H1 (cell line): ENCODE data around the gene CDH26. TPM values are rescaled to one million over a fixed set of nuclear protein-coding genes. Genes with fewer than 3 reads are reported as not detected.

ENCODE experiments used
- ASH2L ChIP-seq: fragments of 200-600, 300-600 bp; sonication (generic); IDR thresholded peaks from one replicate; pipeline ENCODE4 v1.7.1; 2017; ENCODE audit warnings: low read length
- RBBP5 ChIP-seq: IDR thresholded peaks from 2 replicates; pipeline ENCODE4 v1.7.1; 2012; ENCODE audit warnings: low read depth, mild to moderate bottlenecking, inconsistent platforms, low read length, moderate library complexity, borderline replicate concordance
- polyA plus RNA-seq, 7 experiments: library from polyadenylated mRNA; depleted of rRNA in 3 of 7; stranded (reverse) in 5 of 7; unstranded in 2 of 7; fragments of >200 nt in 5 of 7; fragments of 200-250 nt in 2 of 7; gene quantifications; 1 replicate in 5 of 7; 2 replicates in 1 of 7; 4 replicates in 1 of 7; pipeline versions ENCODE4 v1.2.1 to v1.2.3, GENCODE V29; 2011 to 2013; ENCODE audit warnings: missing spikeins in 2 of 7, mixed read lengths in 2 of 7
- total RNA-seq: library from RNA; stranded (reverse); fragmentation: NEBNext Ultra II Directional; extraction: Animal tissue kit (Norgen Biotek cat#: 25700); gene quantifications from 2 replicates; pipeline ENCODE4 v1.2.1, GENCODE V29; 2021

The CDH26 gene
- total and polyA plus RNA-seq, 2 of the 8 experiments (the other 6 are each of a cell fraction or from before 2014, with no cell fraction given) = 1.5 to 1.7 TPM

GRCh38 chr20:60013296-60014139 lies 55.3 kb downstream of the CDH26 start (continued):
- TF ChIP-seq RBBP5 (no peak), ASH2L (no peak)
